PC-3 (cell line): ENCODE results near the gene RNF141. TPM values are rescaled to one million over a fixed set of nuclear protein-coding genes. Genes with fewer than 3 reads are reported as not detected.

Source experiments
- ATAC-seq: fragments of 200-7000 bp; cut with Tn5 transposase; 2 replicates; pipeline ENCODE4 v1.9.1; 2020; ENCODE audit warnings: mild to moderate bottlenecking, moderate library complexity
- BruUV-seq: library from RNA; stranded (reverse); fragments of 400-500 nt; replicated peaks from 2 replicates; lab custom pipeline; 2021; lab: Mats Ljungman, UMichigan
- CTCF ChIA-PET: fragments of 300-600 bp; sonication (Branson Sonifier 250); formaldehyde crosslinking; loops from one replicate; lab custom pipeline; 2022; ENCODE audit warnings: antibody characterized with exemption; lab: Charles Lee
- POLR2A ChIA-PET: fragments of 300-600 bp; sonication (Branson Sonifier 250); formaldehyde crosslinking; loops from one replicate; lab custom pipeline; 2022; ENCODE audit warnings: antibody characterized with exemption; ENCODE audit not compliant: unreplicated experiment; lab: Charles Lee
- DNase-seq: peaks from one replicate; pipeline ENCODE4 v3.0.0-alpha.2; 2015
- H2AFZ ChIP-seq: fragments of 300-600 bp; sonication (generic); 2 replicates; pipeline ENCODE4 v1.6.0; 2016; ENCODE audit warnings: antibody characterized with exemption, low read length
- H3F3A ChIP-seq: fragments of 300-600 bp; sonication (generic); one replicate; pipeline ENCODE4 v1.6.0; 2017; ENCODE audit warnings: antibody characterized with exemption, low read length, control low read depth, mild to moderate bottlenecking; ENCODE audit not compliant: unreplicated experiment
- H3K27ac ChIP-seq: fragments of 300-600 bp; sonication (generic); 2 replicates; pipeline ENCODE4 v1.5.1; 2016; ENCODE audit warnings: mild to moderate bottlenecking, low read length
- H3K27me3 ChIP-seq: fragments of 300-600 bp; sonication (generic); 2 replicates; pipeline ENCODE4 v1.6.1; 2016; ENCODE audit warnings: low read length, mixed read lengths
- H3K36me3 ChIP-seq: fragments of 300-600 bp; sonication (generic); 2 replicates; pipeline ENCODE4 v1.6.1; 2016; ENCODE audit warnings: low read depth, mixed run types, low read length, mixed read lengths
- H3K4me1 ChIP-seq: fragments of 300-600 bp; sonication (generic); 2 replicates; pipeline ENCODE4 v1.5.1; 2016; ENCODE audit warnings: low read length; ENCODE audit not compliant: insufficient read depth
- H3K4me2 ChIP-seq: fragments of 300-600 bp; sonication (generic); 2 replicates; pipeline ENCODE4 v1.6.0; 2016; ENCODE audit warnings: low read length
- H3K4me3 ChIP-seq: fragments of 300-600 bp; sonication (generic); 2 replicates; pipeline ENCODE4 v1.5.1; 2016; ENCODE audit warnings: mild to moderate bottlenecking, low read length, mixed read lengths
- H3K79me2 ChIP-seq: fragments of 300-600 bp; sonication (generic); 2 replicates; pipeline ENCODE4 v1.6.1; 2017; ENCODE audit warnings: low read length, mixed read lengths
- H3K9ac ChIP-seq: fragments of 300-600 bp; sonication (generic); 2 replicates; pipeline ENCODE4 v1.6.0; 2016; ENCODE audit warnings: mild to moderate bottlenecking, low read length
- H3K9me2 ChIP-seq: fragments of 300-600 bp; sonication (generic); replicated peaks from 2 replicates; pipeline ENCODE4 v1.6.1; 2016; ENCODE audit warnings: mixed run types, low read length, mixed read lengths
- H3K9me3 ChIP-seq: fragments of 300-600 bp; sonication (generic); 2 replicates; pipeline ENCODE4 v1.6.1; 2016; ENCODE audit warnings: low read length, mixed read lengths
- H4K20me1 ChIP-seq: fragments of 300-600 bp; sonication (generic); 2 replicates; pipeline ENCODE4 v1.6.1; 2016; ENCODE audit warnings: low read length, mixed read lengths
- EZH2 ChIP-seq: fragments of 300-600 bp; sonication (generic); IDR thresholded peaks from one replicate; pipeline ENCODE4 v1.6.1; 2017; ENCODE audit warnings: antibody characterized with exemption, mild to moderate bottlenecking, low read length; ENCODE audit not compliant: unreplicated experiment
- EZH2phosphoT487 ChIP-seq: fragments of 300-600 bp; sonication (generic); IDR thresholded peaks from 2 replicates; pipeline ENCODE4 v1.6.1; 2018; ENCODE audit warnings: mild to moderate bottlenecking, antibody characterized with exemption, low read length, borderline replicate concordance
- intact Hi-C: fragments of 100-400 bp; cut with micrococcal nuclease; formaldehyde crosslinking; loops from 2 replicates; pipeline ENCODE4 v1.9.0; 2023
- total RNA-seq: library from RNA; depleted of rRNA; stranded (reverse); fragments of >200 nt; gene quantifications from 2 replicates; pipeline ENCODE4 v1.2.3, GENCODE V29; 2014
- TF ChIP-seq, protein P1 (sequence below): fragments of 300-600 bp; sonication (generic); conservative IDR thresholded peaks from 2 replicates; pipeline ENCODE4 v1.5.1; 2017; ENCODE audit warnings: antibody characterized with exemption, low read depth, mild to moderate bottlenecking, low read length

Gene RNF141
- total RNA-seq, 1 experiment from 2014 or later = 13.8 TPM

DNA sequence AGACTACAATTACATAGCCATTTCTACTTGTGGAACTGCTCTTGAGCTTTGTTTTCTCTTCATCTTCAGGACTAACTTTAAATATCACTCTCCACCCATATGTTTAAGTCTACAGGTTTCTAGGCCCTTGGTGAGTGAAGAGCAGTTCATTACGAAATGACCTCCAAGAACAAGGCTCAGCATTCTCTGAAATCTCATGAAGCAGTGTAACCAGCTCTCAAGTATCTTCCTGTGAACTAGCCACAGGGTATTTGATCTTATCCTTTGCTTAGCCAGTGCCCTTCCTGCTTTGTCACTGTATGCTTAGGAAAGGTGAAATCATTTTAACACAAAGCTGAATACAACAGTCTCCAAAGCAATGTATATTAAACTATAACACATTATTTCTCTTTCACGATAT lies 47.9 kb upstream of the RNF141 start:
- no peak overlapping the region for H2AFZ ChIP-seq
- no peak overlapping the region for H3K9ac ChIP-seq
- H3K27me3 ChIP-seq = no peaks in the 10 kb centered on the region
- peak overlapping the region; percentile 37 for H3K27ac ChIP-seq
- H3K79me2 ChIP-seq = no peaks in the 10 kb centered on the region
- H3K9me2 ChIP-seq = no peaks in the 10 kb centered on the region
- POLR2A ChIA-PET = no interaction called here
- ATAC-seq (peak; percentile 34), DNase-seq (peak; percentile 77)
- H3K36me3 ChIP-seq = no peaks in the 10 kb centered on the region
- no peaks in the 10 kb centered on the region for H3F3A ChIP-seq
- CTCF ChIA-PET = no interaction called here
- H3K9me3 ChIP-seq = no peaks in the 10 kb centered on the region
- no peaks in the 10 kb centered on the region for H4K20me1 ChIP-seq
- no TSS peak for BruUV-seq
- H3K4me3 ChIP-seq = no peak overlapping the region
- TF ChIP-seq, protein P1, sequence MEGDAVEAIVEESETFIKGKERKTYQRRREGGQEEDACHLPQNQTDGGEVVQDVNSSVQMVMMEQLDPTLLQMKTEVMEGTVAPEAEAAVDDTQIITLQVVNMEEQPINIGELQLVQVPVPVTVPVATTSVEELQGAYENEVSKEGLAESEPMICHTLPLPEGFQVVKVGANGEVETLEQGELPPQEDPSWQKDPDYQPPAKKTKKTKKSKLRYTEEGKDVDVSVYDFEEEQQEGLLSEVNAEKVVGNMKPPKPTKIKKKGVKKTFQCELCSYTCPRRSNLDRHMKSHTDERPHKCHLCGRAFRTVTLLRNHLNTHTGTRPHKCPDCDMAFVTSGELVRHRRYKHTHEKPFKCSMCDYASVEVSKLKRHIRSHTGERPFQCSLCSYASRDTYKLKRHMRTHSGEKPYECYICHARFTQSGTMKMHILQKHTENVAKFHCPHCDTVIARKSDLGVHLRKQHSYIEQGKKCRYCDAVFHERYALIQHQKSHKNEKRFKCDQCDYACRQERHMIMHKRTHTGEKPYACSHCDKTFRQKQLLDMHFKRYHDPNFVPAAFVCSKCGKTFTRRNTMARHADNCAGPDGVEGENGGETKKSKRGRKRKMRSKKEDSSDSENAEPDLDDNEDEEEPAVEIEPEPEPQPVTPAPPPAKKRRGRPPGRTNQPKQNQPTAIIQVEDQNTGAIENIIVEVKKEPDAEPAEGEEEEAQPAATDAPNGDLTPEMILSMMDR = no peak
- TF ChIP-seq EZH2 = no peak
- TF ChIP-seq EZH2phosphoT487 = no peak
- peak overlapping the region; percentile 4; the same call in 1 of the 2 replicates for H3K4me2 ChIP-seq
- H3K4me1 ChIP-seq = peaks cover 46% of the 10 kb centered on the region
- intact Hi-C loops = no loop called here

GRCh38 chr11:10587995-10588394 lies 47.0 kb upstream of the RNF141 start:
- intact Hi-C loops = no loop called here
- no peak for DNase-seq
- Histone ChIP-seq H3K27ac (no peak overlapping the region), H3K9me3 (no peaks in the 10 kb centered on the region), H3K9ac (no peak overlapping the region), H4K20me1 (no peaks in the 10 kb centered on the region), H3F3A (no peaks in the 10 kb centered on the region), H3K4me2 (no peak overlapping the region), H3K36me3 (no peaks in the 10 kb centered on the region), H2AFZ (no peak overlapping the region), H3K27me3 (no peaks in the 10 kb centered on the region), H3K79me2 (no peaks in the 10 kb centered on the region), H3K9me2 (no peaks in the 10 kb centered on the region), H3K4me1 (peaks cover 37% of the 10 kb centered on the region), H3K4me3 (no peak overlapping the region)
- no peak for ATAC-seq
- POLR2A ChIA-PET = no interaction called here
- TF ChIP-seq EZH2 (no peak), EZH2phosphoT487 (no peak)
- TF ChIP-seq, protein P1 = no peak
- no TSS peak for BruUV-seq
- CTCF ChIA-PET = no interaction called here

DNA sequence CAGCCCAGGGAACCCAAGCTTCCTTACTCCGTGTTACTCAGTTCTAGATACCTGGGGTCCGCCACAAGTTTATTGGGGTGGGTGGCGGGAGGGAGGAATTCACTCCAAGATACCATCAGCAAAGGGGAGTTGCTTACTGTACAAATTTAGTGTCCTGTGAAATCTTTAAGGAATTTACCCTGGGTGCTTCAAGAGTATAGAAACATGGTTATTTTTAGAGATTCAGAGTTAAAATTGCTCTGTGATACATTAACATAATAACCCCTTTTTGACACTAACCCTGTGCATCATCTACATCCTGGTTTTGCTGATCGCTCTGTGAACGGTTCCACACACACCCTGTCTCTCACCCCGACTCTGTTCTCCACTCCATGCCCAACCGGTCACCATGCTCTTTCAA lies 46.4 kb upstream of the RNF141 start:
- Histone ChIP-seq H3K27ac (no peak overlapping the region), H4K20me1 (no peaks in the 10 kb centered on the region), H3K4me1 (peaks cover 31% of the 10 kb centered on the region), H3K9me3 (no peaks in the 10 kb centered on the region), H3K4me2 (no peak overlapping the region), H3K9me2 (no peaks in the 10 kb centered on the region), H3K27me3 (no peaks in the 10 kb centered on the region), H2AFZ (no peak overlapping the region), H3K9ac (no peak overlapping the region), H3K79me2 (no peaks in the 10 kb centered on the region), H3F3A (no peaks in the 10 kb centered on the region), H3K36me3 (no peaks in the 10 kb centered on the region), H3K4me3 (no peak overlapping the region)
- no peak for ATAC-seq
- no peak for DNase-seq
- CTCF ChIA-PET = no interaction called here
- intact Hi-C loops = no loop called here
- no TSS peak for BruUV-seq
- POLR2A ChIA-PET = no interaction called here
- TF ChIP-seq EZH2 = no peak
- TF ChIP-seq, protein P1 = no peak
- no peak for TF ChIP-seq EZH2phosphoT487
